SU-DHL-6 (cell line): Measurements from ENCODE around the gene MISP.

ENCODE experiments used
- H2AFZ ChIP-seq: fragments of 200-600 bp; sonication (generic); 2 replicates; pipeline ENCODE4 v1.6.1; 2014; ENCODE audit warnings: low read depth, mild to moderate bottlenecking, moderate library complexity, mixed read lengths, antibody characterized with exemption, low read length; ENCODE audit not compliant: severe bottlenecking
- H3F3A ChIP-seq: fragments of 200-600 bp; shearing (Covaris generic); 2 replicates; pipeline ENCODE4 v1.6.0; 2016; ENCODE audit warnings: antibody characterized with exemption, mild to moderate bottlenecking; ENCODE audit not compliant: insufficient read depth
- H3K27ac ChIP-seq: fragments of 200-600 bp; sonication (generic); 2 replicates; pipeline ENCODE4 v1.5.1; 2016; ENCODE audit warnings: low read depth, mild to moderate bottlenecking, low read length, moderate library complexity, mixed read lengths
- H3K27me3 ChIP-seq: fragments of 200-600 bp; sonication (generic), shearing (Covaris generic); 2 replicates; pipeline ENCODE4 v1.6.0; 2014; ENCODE audit warnings: mild to moderate bottlenecking, low read length
- H3K36me3 ChIP-seq: fragments of 200-600 bp; sonication (generic); 2 replicates; pipeline ENCODE4 v1.6.1; 2014; ENCODE audit warnings: mild to moderate bottlenecking, low read length, mixed read lengths
- H3K4me2 ChIP-seq: fragments of 300-600, 200-600 bp; shearing (Covaris generic), sonication (generic); 2 replicates; pipeline ENCODE4 v1.6.0; 2014; ENCODE audit warnings: low read length, low read depth, mild to moderate bottlenecking; ENCODE audit not compliant: poor library complexity, severe bottlenecking
- H3K4me3 ChIP-seq: fragments of 200-600 bp; sonication (generic); 2 replicates; pipeline ENCODE4 v1.5.1; 2014; ENCODE audit warnings: antibody characterized with exemption, low read length, mild to moderate bottlenecking, mixed read lengths; ENCODE audit not compliant: insufficient read depth, poor library complexity, severe bottlenecking
- H3K79me2 ChIP-seq: fragments of 200-600 bp; sonication (generic); 2 replicates; pipeline ENCODE4 v1.6.1; 2014; ENCODE audit warnings: mild to moderate bottlenecking, low read length, moderate library complexity; ENCODE audit not compliant: insufficient read depth
- H3K9ac ChIP-seq: fragments of 200-600 bp; sonication (generic); 2 replicates; pipeline ENCODE4 v1.7.0; 2014; ENCODE audit warnings: mild to moderate bottlenecking, low read length
- H3K9me2 ChIP-seq: fragments of 200-600 bp; sonication (generic); replicated peaks from 2 replicates; pipeline ENCODE4 v1.6.1; 2014; ENCODE audit warnings: low read length; ENCODE audit not compliant: insufficient read depth
- H3K9me3 ChIP-seq: fragments of 200-600 bp; sonication (generic); 2 replicates; pipeline ENCODE4 v1.6.1; 2014; ENCODE audit warnings: low read length, mixed read lengths; ENCODE audit not compliant: insufficient read depth
- H4K20me1 ChIP-seq: fragments of 200-600 bp; sonication (generic); 2 replicates; pipeline ENCODE4 v1.6.1; 2014; ENCODE audit warnings: low read depth, mild to moderate bottlenecking, antibody characterized with exemption, low read length, moderate library complexity, mixed read lengths
- CTCF ChIP-seq: fragments of 200-600 bp; sonication (generic); IDR thresholded peaks from one replicate; pipeline ENCODE4 v1.5.1; 2017; ENCODE audit warnings: antibody characterized with exemption, mild to moderate bottlenecking, low read length, moderate library complexity; ENCODE audit not compliant: insufficient read depth, poor library complexity, severe bottlenecking
- EZH2phosphoT487 ChIP-seq: fragments of 200-600 bp; sonication (generic), shearing (Covaris generic); conservative IDR thresholded peaks from 2 replicates; pipeline ENCODE4 v1.6.1; 2018; ENCODE audit warnings: mild to moderate bottlenecking, antibody characterized with exemption, low read length, moderate library complexity, mixed read lengths

Gene MISP

GRCh38 chr19:768424-768823, 17.5 kb downstream of the MISP start:
- no peak for TF ChIP-seq CTCF
- TF ChIP-seq EZH2phosphoT487 = no peak
- Histone ChIP-seq H3K9me2 (no peaks in the 10 kb centered on the region), H3K4me2 (no peak overlapping the region), H3K4me3 (no peak overlapping the region), H2AFZ (no peak overlapping the region), H3K27ac (no peak overlapping the region), H3K27me3 (no peaks in the 10 kb centered on the region), H3K9ac (no peak overlapping the region), H3K9me3 (no peaks in the 10 kb centered on the region), H3K36me3 (no peaks in the 10 kb centered on the region), H3F3A (no peaks in the 10 kb centered on the region), H4K20me1 (no peaks in the 10 kb centered on the region), H3K79me2 (no peaks in the 10 kb centered on the region)

GRCh38 chr19:769616-770015, 18.7 kb downstream of the MISP start:
- H3K79me2 ChIP-seq = no peaks in the 10 kb centered on the region
- no peak overlapping the region for H3K4me2 ChIP-seq
- no peaks in the 10 kb centered on the region for H3F3A ChIP-seq
- H2AFZ ChIP-seq = no peak overlapping the region
- H3K9me3 ChIP-seq = no peaks in the 10 kb centered on the region
- no peak overlapping the region for H3K9ac ChIP-seq
- H4K20me1 ChIP-seq = no peaks in the 10 kb centered on the region
- TF ChIP-seq CTCF = no peak
- TF ChIP-seq EZH2phosphoT487 = no peak
- H3K36me3 ChIP-seq = no peaks in the 10 kb centered on the region
- no peaks in the 10 kb centered on the region for H3K9me2 ChIP-seq
- no peaks in the 10 kb centered on the region for H3K27me3 ChIP-seq
- H3K4me3 ChIP-seq = no peak overlapping the region
- H3K27ac ChIP-seq = no peak overlapping the region

GRCh38 chr19:771332-771785, 20.4 kb downstream of the MISP start:
- no peak overlapping the region for H3K27ac ChIP-seq
- no peak overlapping the region for H2AFZ ChIP-seq
- H3K36me3 ChIP-seq = no peaks in the 10 kb centered on the region
- H3K27me3 ChIP-seq = no peaks in the 10 kb centered on the region
- H3K9me2 ChIP-seq = no peaks in the 10 kb centered on the region
- no peak overlapping the region for H3K9ac ChIP-seq
- no peaks in the 10 kb centered on the region for H3K79me2 ChIP-seq
- TF ChIP-seq CTCF (no peak), EZH2phosphoT487 (no peak)
- no peak overlapping the region for H3K4me2 ChIP-seq
- no peaks in the 10 kb centered on the region for H4K20me1 ChIP-seq
- no peaks in the 10 kb centered on the region for H3K9me3 ChIP-seq
- H3K4me3 ChIP-seq = no peak overlapping the region
- no peaks in the 10 kb centered on the region for H3F3A ChIP-seq
